B cell (primary cell): ENCODE measurements around the gene C9orf72. TPM values are rescaled to one million over a fixed set of nuclear protein-coding genes. Genes with fewer than 3 reads are reported as not detected.

Source experiments
- ATAC-seq: fragments of 200-7000 bp; cut with Tn5 transposase; one replicate; pipeline ENCODE4 v1.10.0; 2021; ENCODE audit warnings: low read depth, mild to moderate bottlenecking, moderate number of reproducible peaks, moderate library complexity
- CTCF ChIA-PET: fragments of 350-600 bp; sonication (Branson Sonifier 250); formaldehyde crosslinking; loops from one replicate; lab custom pipeline; 2021; ENCODE audit warnings: antibody characterized with exemption, inconsistent platforms; lab: Charles Lee
- POLR2A ChIA-PET: fragments of 350-600 bp; sonication (Branson Sonifier 250); formaldehyde crosslinking; loops from one replicate; lab custom pipeline; 2021; ENCODE audit warnings: antibody characterized with exemption; lab: Charles Lee
- DNase-seq: peaks from one replicate; pipeline ENCODE4 v3.0.0; 2013
- H2AFZ ChIP-seq: 2 replicates; pipeline ENCODE4 v1.6.1; 2012; ENCODE audit warnings: mild to moderate bottlenecking, low read depth, low read length; ENCODE audit not compliant: insufficient read depth, poor library complexity, severe bottlenecking
- H3K27ac ChIP-seq, 2 donors: 1 replicate in 1 of 2; 2 replicates in 1 of 2; pipeline ENCODE4 v1.5.1; 2012 to 2013; ENCODE audit warnings: low read length in 2 of 2, mild to moderate bottlenecking in 2 of 2, moderate library complexity in 1 of 2
- H3K27me3 ChIP-seq, 4 experiments: fragments of 200-600 bp in 1 of 4; sonication (generic) in 1 of 4; replicated peaks in 1 of 4; 1 replicate in 2 of 4; 2 replicates in 2 of 4; pipeline versions ENCODE4 v1.6.1 to v1.7.0; 2013 to 2016; ENCODE audit warnings: low read length in 3 of 4, mild to moderate bottlenecking in 2 of 4, mixed read lengths in 1 of 4, moderate library complexity in 1 of 4; ENCODE audit not compliant: insufficient read depth in 4 of 4, control insufficient read depth in 3 of 4; ENCODE audit errors: control extremely low read depth in 1 of 4
- H3K36me3 ChIP-seq, 2 experiments: replicated peaks in 1 of 2; 1 replicate in 1 of 2; 2 replicates in 1 of 2; pipeline versions ENCODE4 v1.6.1 to v1.7.1; 2013; ENCODE audit warnings: low read length in 1 of 2; ENCODE audit not compliant: insufficient read depth in 2 of 2, control insufficient read depth in 1 of 2; ENCODE audit errors: control extremely low read depth in 1 of 2, extremely low read depth in 1 of 2
- H3K4me1 ChIP-seq, 2 donors: fragments of 200-600 bp in 1 of 2; sonication (generic) in 1 of 2; 1 replicate in 1 of 2; 2 replicates in 1 of 2; pipeline versions ENCODE4 v1.5.1 to v1.6.1; 2013 to 2017; ENCODE audit warnings: low read length in 2 of 2; ENCODE audit not compliant: control insufficient read depth in 2 of 2, insufficient read depth in 2 of 2
- H3K4me2 ChIP-seq: replicated peaks from 2 replicates; pipeline ENCODE3; 2012; ENCODE audit warnings: mild to moderate bottlenecking, low read depth, low read length; ENCODE audit not compliant: poor library complexity, severe bottlenecking
- H3K4me3 ChIP-seq, 5 experiments: fragments of 200-600 bp in 1 of 5; sonication (generic) in 1 of 5; 1 replicate in 3 of 5; 2 replicates in 2 of 5; pipeline versions ENCODE4 v1.5.1 to v1.7.0; 2011 to 2016; ENCODE audit warnings: low read length in 4 of 5, mild to moderate bottlenecking in 4 of 5, low read depth in 2 of 5, control low read depth in 1 of 5, moderate library complexity in 1 of 5; ENCODE audit not compliant: insufficient read depth in 1 of 5; ENCODE audit errors: control extremely low read depth in 1 of 5, extremely low read depth in 1 of 5
- H3K79me2 ChIP-seq: fragments of 200-600 bp; sonication (generic); one replicate; pipeline ENCODE4 v1.6.0; 2016; ENCODE audit warnings: low read length; ENCODE audit not compliant: control insufficient read depth, insufficient read depth
- H3K9ac ChIP-seq: fragments of 200-600 bp; sonication (generic); 2 replicates; pipeline ENCODE4 v1.6.1; 2017; ENCODE audit warnings: mild to moderate bottlenecking, low read length, moderate library complexity
- H3K9me3 ChIP-seq, 3 donors: one replicate each; pipeline versions ENCODE4 v1.6.1 to v1.7.1; 2013; ENCODE audit warnings: low read length in 2 of 3; ENCODE audit not compliant: control insufficient read depth in 2 of 3, insufficient read depth in 1 of 3; ENCODE audit errors: control extremely low read depth in 1 of 3
- H4K20me1 ChIP-seq: 2 replicates; pipeline ENCODE4 v1.6.0; 2012; ENCODE audit warnings: mild to moderate bottlenecking, low read length; ENCODE audit not compliant: insufficient read depth, control insufficient read depth, poor library complexity, severe bottlenecking
- H3K27ac Mint-ChIP-seq: one replicate; pipeline ENCODE4 v1.8.0; 2021; ENCODE audit warnings: mixed read lengths
- H3K27me3 Mint-ChIP-seq: one replicate; pipeline ENCODE4 v1.8.0; 2021; ENCODE audit warnings: mixed read lengths
- H3K4me1 Mint-ChIP-seq: one replicate; pipeline ENCODE4 v1.8.0; 2021; ENCODE audit warnings: mixed read lengths
- H3K4me3 Mint-ChIP-seq: one replicate; pipeline ENCODE4 v1.8.0; 2021; ENCODE audit warnings: mixed read lengths
- H3K9me3 Mint-ChIP-seq: one replicate; pipeline ENCODE4 v1.8.0; 2022; ENCODE audit warnings: mixed read lengths; ENCODE audit not compliant: insufficient read depth
- CTCF ChIP-seq: fragments of 200-600 bp; IDR thresholded peaks from one replicate; pipeline ENCODE4 v1.8.0; 2022; ENCODE audit warnings: antibody characterized with exemption, mild to moderate bottlenecking
- EZH2 ChIP-seq: IDR thresholded peaks from 2 replicates; pipeline ENCODE4 v1.6.1; 2012; ENCODE audit warnings: borderline replicate concordance, low read depth, mild to moderate bottlenecking, moderate library complexity, low read length; ENCODE audit not compliant: insufficient read depth, poor library complexity, severe bottlenecking
- WGBS: methylation state at CpG from one replicate; pipeline ENCODE4 v1.1.5; 2013; ENCODE audit warnings: missing lambda C conversion rate; ENCODE audit not compliant: insufficient coverage; 5-methylcytosine and 5-hydroxymethylcytosine counted together
- intact Hi-C: fragments of 100-400 bp; cut with micrococcal nuclease; formaldehyde crosslinking; loops from one replicate; pipeline ENCODE4 v1.10.0; 2022
- polyA plus RNA-seq: library from polyadenylated mRNA; depleted of rRNA; stranded (reverse); fragments of >200 nt; gene quantifications from 2 replicates; pipeline ENCODE4 v1.2.3, GENCODE V29; 2012
- total RNA-seq, 2 donors: library from RNA; stranded (reverse); fragments of 120-200 nt in 1 of 2; gene quantifications; 1 replicate in 1 of 2; 2 replicates in 1 of 2; pipeline versions ENCODE4 v1.2.3 to v1.2.4, GENCODE V29; 2013 to 2022

The C9orf72 gene
- total and polyA plus RNA-seq, 2 donors (not counting 1 experiment from before 2014, with no cell fraction given), result 18.3 to 27.6 TPM

DNA sequence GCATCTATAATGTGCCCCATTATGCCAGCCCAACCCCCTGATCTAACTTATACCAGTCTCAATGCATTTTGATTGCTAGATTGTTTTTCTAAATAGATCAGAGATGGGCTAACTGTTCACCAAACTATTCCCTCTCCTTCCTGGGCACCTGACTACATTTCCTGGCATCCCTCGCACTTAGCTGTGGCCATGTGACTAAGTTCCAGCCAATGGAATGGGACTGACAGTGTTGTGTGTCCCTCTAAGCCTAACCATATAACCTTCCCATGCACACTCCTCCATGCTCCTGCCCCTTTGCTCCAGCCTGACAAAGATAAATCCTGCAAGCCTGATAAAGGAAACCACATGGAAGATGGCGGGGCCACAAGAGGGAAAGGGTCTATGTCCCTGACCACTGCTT is 61.5 kb downstream of the C9orf72 start:
- intact Hi-C loops, result no loop called here
- ATAC-seq (no peak), DNase-seq (no peak)
- no peaks in the 10 kb centered on the region for H3K9me3 ChIP-seq
- peaks cover 0 to 14% of the 10 kb centered on the region in 2 experiments for H3K36me3 ChIP-seq
- CTCF ChIA-PET, result interaction anchor here (1.3 kb wide), 1 partner anchor 178 kb away, joined by 5 read pairs; no protein-coding TSS in a partner anchor
- no peak overlapping the region for H3K27ac ChIP-seq
- POLR2A ChIA-PET, result interaction anchor here (0.6 kb wide), 1 partner anchor 155 kb away, joined by 3 read pairs; no protein-coding TSS in a partner anchor
- H2AFZ ChIP-seq, result no peak overlapping the region
- H3K4me2 ChIP-seq, result no peak overlapping the region
- 93% methylated on average over 2 of the region's 2 CpGs for WGBS
- no peak overlapping the region for H3K9ac ChIP-seq
- Mint-ChIP-seq H3K27me3 (no peaks in the 10 kb centered on the region), H3K4me1 (peaks cover 26% of the 10 kb centered on the region), H3K4me3 (no peak overlapping the region), H3K9me3 (no peaks in the 10 kb centered on the region), H3K27ac (no peak overlapping the region)
- TF ChIP-seq EZH2 (no peak), CTCF (no peak)
- no peak overlapping the region for H3K4me3 ChIP-seq
- H3K4me1 ChIP-seq, result peaks cover 0 to 3% of the 10 kb centered on the region in 2 donors
- H3K79me2 ChIP-seq, result peaks cover 66% of the 10 kb centered on the region
- H3K27me3 ChIP-seq, result no peaks in the 10 kb centered on the region
- peaks cover 25% of the 10 kb centered on the region for H4K20me1 ChIP-seq

DNA sequence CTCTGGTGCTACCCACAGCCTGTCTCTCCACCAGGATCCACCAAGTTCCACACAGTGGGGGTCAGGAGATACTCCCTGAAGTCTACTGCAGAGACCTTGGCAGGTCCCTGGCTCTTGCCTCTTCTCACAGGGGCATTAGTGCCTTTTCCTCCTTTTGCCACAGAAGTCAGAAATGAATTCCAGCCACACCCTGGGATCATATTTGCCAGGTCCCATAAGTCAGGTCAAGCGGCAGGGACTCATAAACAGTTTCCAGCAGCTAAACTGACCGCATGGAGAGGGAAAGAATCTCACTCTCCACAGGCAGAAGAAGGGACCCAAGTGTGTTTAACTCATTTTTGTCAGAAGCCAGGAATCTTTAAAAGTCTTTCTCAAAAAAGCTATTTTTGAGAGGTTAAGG is 62.5 kb downstream of the C9orf72 start:
- H2AFZ ChIP-seq, result no peak overlapping the region
- H4K20me1 ChIP-seq, result peaks cover 20% of the 10 kb centered on the region
- intact Hi-C loops, result no loop called here
- Mint-ChIP-seq H3K4me3 (no peak overlapping the region), H3K27me3 (no peaks in the 10 kb centered on the region), H3K9me3 (no peaks in the 10 kb centered on the region), H3K27ac (no peak overlapping the region), H3K4me1 (peaks cover 19% of the 10 kb centered on the region)
- ChIA-PET POLR2A (no interaction called here), CTCF (no interaction called here)
- H3K4me3 ChIP-seq, result no peak overlapping the region
- peaks cover 57% of the 10 kb centered on the region for H3K79me2 ChIP-seq
- no peak for ATAC-seq
- no peaks in the 10 kb centered on the region for H3K27me3 ChIP-seq
- H3K27ac ChIP-seq, result no peak overlapping the region
- 100% methylated on average over 1 of the region's 2 CpGs for WGBS
- H3K4me2 ChIP-seq, result no peak overlapping the region
- TF ChIP-seq CTCF, result no peak
- no peak for TF ChIP-seq EZH2
- peaks cover 0 to 14% of the 10 kb centered on the region in 2 experiments for H3K36me3 ChIP-seq
- no peak for DNase-seq
- H3K4me1 ChIP-seq, result peaks cover 0 to 3% of the 10 kb centered on the region in 2 donors
- H3K9me3 ChIP-seq, result no peaks in the 10 kb centered on the region
- no peak overlapping the region for H3K9ac ChIP-seq
